Smooth muscle cell (in vitro differentiated cells): Measurements from ENCODE around the gene IL27RA. TPM values are rescaled to one million over a fixed set of nuclear protein-coding genes. Genes with fewer than 3 reads are reported as not detected.

Experiments used
- DNase-seq: peaks from one replicate; lab custom pipeline; 2025; ENCODE audit not compliant: unreplicated experiment; lab: John Stamatoyannopoulos, UW
- H2AFZ ChIP-seq: fragments of 200-600 bp; sonication (generic); 2 replicates; pipeline ENCODE4 v1.6.0; 2016; ENCODE audit warnings: antibody characterized with exemption, low read depth, mild to moderate bottlenecking
- H3F3A ChIP-seq: fragments of 200-600 bp; sonication (generic); 2 replicates; pipeline ENCODE4 v1.6.0; 2017; ENCODE audit warnings: antibody characterized with exemption, low read depth
- H3K27ac ChIP-seq: fragments of 200-600 bp; sonication (generic); 2 replicates; pipeline ENCODE4 v1.5.1; 2016; ENCODE audit warnings: low read depth, mild to moderate bottlenecking
- H3K27me3 ChIP-seq: fragments of 200-600 bp; sonication (generic); 2 replicates; pipeline ENCODE4 v1.6.1; 2016; ENCODE audit warnings: low read depth, mild to moderate bottlenecking
- H3K36me3 ChIP-seq: fragments of 200-600 bp; sonication (generic); 2 replicates; pipeline ENCODE4 v1.5.1; 2016; ENCODE audit warnings: low read depth
- H3K4me1 ChIP-seq: fragments of 200-600 bp; sonication (generic); 2 replicates; pipeline ENCODE4 v1.5.1; 2016; ENCODE audit warnings: low read depth
- H3K4me2 ChIP-seq: fragments of 200-600 bp; sonication (generic); 2 replicates; pipeline ENCODE4 v1.6.0; 2016; ENCODE audit warnings: mild to moderate bottlenecking
- H3K4me3 ChIP-seq: fragments of 200-600 bp; sonication (generic); 2 replicates; pipeline ENCODE4 v1.5.1; 2016; ENCODE audit warnings: mild to moderate bottlenecking
- H3K79me2 ChIP-seq: fragments of 200-600 bp; sonication (generic); 2 replicates; pipeline ENCODE4 v1.6.0; 2016; ENCODE audit warnings: low read depth, mild to moderate bottlenecking
- H3K9ac ChIP-seq: fragments of 200-600 bp; sonication (generic); 2 replicates; pipeline ENCODE4 v1.6.0; 2016; ENCODE audit warnings: low read depth
- H3K9me3 ChIP-seq: fragments of 200-600 bp; sonication (generic); replicated peaks from 2 replicates; pipeline ENCODE4 v1.5.1; 2016; ENCODE audit warnings: low read depth
- H4K20me1 ChIP-seq: fragments of 200-600 bp; sonication (generic); 2 replicates; pipeline ENCODE4 v1.6.0; 2016; ENCODE audit warnings: low read depth
- CTCF ChIP-seq: fragments of 200-600 bp; sonication (generic); IDR thresholded peaks from 2 replicates; pipeline ENCODE4 v1.5.1; 2017; ENCODE audit warnings: borderline replicate concordance, mild to moderate bottlenecking, antibody characterized with exemption; ENCODE audit not compliant: insufficient read depth, poor library complexity, severe bottlenecking
- WGBS: methylation state at CpG from one replicate; pipeline ENCODE4 v1.1.7; 2016; ENCODE audit warnings: low lambda C conversion rate; 5-methylcytosine and 5-hydroxymethylcytosine counted together
- polyA plus RNA-seq: library from polyadenylated mRNA; unstranded; fragments of >200 nt; fragmentation: Nextera tagmentation; extraction: Ambion mirVana; gene quantifications from 2 replicates; pipeline ENCODE4 v1.2.1, GENCODE V29; 2016
- total RNA-seq: library from RNA; depleted of rRNA; stranded (reverse); fragments of >200 nt; gene quantifications from 2 replicates; pipeline ENCODE4 v1.2.3, GENCODE V29; 2014

The IL27RA gene
- total and polyA plus RNA-seq, 2 experiments from 2014 or later = 3.1 to 3.8 TPM

- peaks cover 5% of the 10 kb centered on the region for H3K79me2 ChIP-seq
- no peaks in the 10 kb centered on the region for H4K20me1 ChIP-seq
- peak overlapping the region; percentile 91 for H3K4me2 ChIP-seq
- H3K36me3 ChIP-seq = no peaks in the 10 kb centered on the region
- H3K27ac ChIP-seq = no peak overlapping the region
- no peaks in the 10 kb centered on the region for H3K9me3 ChIP-seq
- H3K4me1 ChIP-seq = no peaks in the 10 kb centered on the region
- H3K4me3 ChIP-seq = peak overlapping the region; percentile 80
- 29% methylated on average over 1 of the region's 1 CpG for WGBS
- H3F3A ChIP-seq = no peaks in the 10 kb centered on the region
- H3K9ac ChIP-seq = no peak overlapping the region
- H3K27me3 ChIP-seq = no peaks in the 10 kb centered on the region
- H2AFZ ChIP-seq = no peak overlapping the region
- DNase-seq = no peak
- TF ChIP-seq CTCF = no peak
Observed at GRCh38 chr19:14082675-14082960, 51.1 kb downstream of the IL27RA start.

GRCh38 chr19:14085309-14085995, 53.9 kb downstream of the IL27RA start, which contains the start of gene C19orf67:
Gene C19orf67, minus strand, starts transcription at chr19:14085783. Its CDS starts 156 bp downstream, at chr19:14085627.
- H3K9me3 ChIP-seq = no peaks in the 10 kb centered on the region
- no peak for TF ChIP-seq CTCF
- peaks cover 12% of the 10 kb centered on the region for H4K20me1 ChIP-seq
- no peak for DNase-seq
- no peak within 1 kb of the TSS for H3K27ac ChIP-seq
- no peak within 1 kb of the TSS for H2AFZ ChIP-seq
- H3K4me1 ChIP-seq = no peaks in the 10 kb centered on the region
- H3K27me3 ChIP-seq = no peaks in the 10 kb centered on the region
- peak within 1 kb of the TSS; percentile 22 for H3K4me3 ChIP-seq
- no peak within 1 kb of the TSS for H3K9ac ChIP-seq
- H3K79me2 ChIP-seq = peaks cover 5% of the 10 kb centered on the region
- WGBS = 35% methylated on average over 43 of the region's 54 CpGs
- H3F3A ChIP-seq = no peaks in the 10 kb centered on the region
- no peaks in the 10 kb centered on the region for H3K36me3 ChIP-seq
- H3K4me2 ChIP-seq = peak within 1 kb of the TSS; percentile 68

GRCh38 chr19:14086098-14086497, 54.5 kb downstream of the IL27RA start:
- Histone ChIP-seq H3K27ac (no peak overlapping the region), H3K36me3 (no peaks in the 10 kb centered on the region), H3K9me3 (no peaks in the 10 kb centered on the region), H4K20me1 (peaks cover 12% of the 10 kb centered on the region), H3K4me1 (no peaks in the 10 kb centered on the region), H3K79me2 (peaks cover 5% of the 10 kb centered on the region), H3K27me3 (no peaks in the 10 kb centered on the region), H3K9ac (no peak overlapping the region), H3K4me2 (peak overlapping the region; percentile 68), H2AFZ (no peak overlapping the region), H3F3A (no peaks in the 10 kb centered on the region), H3K4me3 (no peak overlapping the region)
- DNase-seq = no peak
- WGBS = 75% methylated on average over 5 of the region's 5 CpGs
- no peak for TF ChIP-seq CTCF
